Kidney tubule cell (primary cell): ENCODE measurements around the gene ALOX5.
A peak's percentile ranks its signal among the peaks of the same experiment; 100 is the strongest.
"Not testable (repeated sequence)": the region's sequence is repeated elsewhere in the genome, so short reads cannot be mapped to it uniquely, and the experiment has no call there.

ENCODE experiments used
- DNase-seq: peaks from one replicate; pipeline ENCODE4 v3.0.0-alpha.2; 2018; ENCODE audit warnings: low spot score

ALOX5 gene

DNA sequence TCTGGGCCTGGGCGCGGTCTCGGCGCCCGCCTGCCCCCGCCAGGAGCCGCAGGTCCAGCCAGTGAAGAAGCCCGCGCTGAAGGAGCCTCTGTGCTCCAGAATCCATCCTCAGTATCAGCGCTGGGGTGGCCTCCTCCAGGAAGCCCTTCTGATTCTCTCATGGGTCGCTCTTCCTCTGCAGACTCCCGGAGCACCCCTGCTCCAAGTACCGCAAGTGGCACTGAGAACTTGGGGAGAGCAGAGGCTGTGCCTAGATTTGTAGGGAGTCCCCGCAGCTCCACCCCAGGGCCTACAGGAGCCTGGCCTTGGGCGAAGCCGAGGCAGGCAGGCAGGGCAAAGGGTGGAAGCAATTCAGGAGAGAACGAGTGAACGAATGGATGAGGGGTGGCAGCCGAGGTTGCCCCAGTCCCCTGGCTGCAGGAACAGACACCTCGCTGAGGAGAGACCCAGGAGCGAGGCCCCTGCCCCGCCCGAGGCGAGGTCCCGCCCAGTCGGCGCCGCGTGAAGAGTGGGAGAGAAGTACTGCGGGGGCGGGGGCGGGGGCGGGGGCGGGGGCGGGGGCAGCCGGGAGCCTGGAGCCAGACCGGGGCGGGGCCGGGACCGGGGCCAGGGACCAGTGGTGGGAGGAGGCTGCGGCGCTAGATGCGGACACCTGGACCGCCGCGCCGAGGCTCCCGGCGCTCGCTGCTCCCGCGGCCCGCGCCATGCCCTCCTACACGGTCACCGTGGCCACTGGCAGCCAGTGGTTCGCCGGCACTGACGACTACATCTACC is at the start of gene ALOX5:
Gene ALOX5, plus strand, starts transcription at position 641 of the 774 bp plus-strand sequence. Its CDS starts 64 bp downstream, at position 705.
- peak; percentile 31 for DNase-seq

DNA sequence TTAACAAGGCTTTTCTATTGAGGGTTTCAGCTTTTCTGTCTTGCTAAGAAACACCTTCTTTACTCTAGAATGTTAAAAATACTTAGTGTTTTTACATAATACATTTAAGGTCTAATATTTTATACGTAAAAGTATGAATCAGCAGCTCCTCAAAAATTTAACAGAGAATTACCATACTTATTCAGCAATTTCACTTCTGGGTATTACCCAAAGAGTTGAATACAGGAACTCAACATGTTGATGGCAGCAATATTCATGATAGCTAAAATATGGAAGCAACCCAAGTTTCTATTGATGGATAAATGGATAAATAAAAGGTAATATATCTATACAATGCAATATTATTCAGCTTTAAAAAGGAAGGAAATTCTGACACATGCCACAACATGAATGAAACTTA is 48.9 kb upstream of the ALOX5 start:
- DNase-seq: no peak

DNA sequence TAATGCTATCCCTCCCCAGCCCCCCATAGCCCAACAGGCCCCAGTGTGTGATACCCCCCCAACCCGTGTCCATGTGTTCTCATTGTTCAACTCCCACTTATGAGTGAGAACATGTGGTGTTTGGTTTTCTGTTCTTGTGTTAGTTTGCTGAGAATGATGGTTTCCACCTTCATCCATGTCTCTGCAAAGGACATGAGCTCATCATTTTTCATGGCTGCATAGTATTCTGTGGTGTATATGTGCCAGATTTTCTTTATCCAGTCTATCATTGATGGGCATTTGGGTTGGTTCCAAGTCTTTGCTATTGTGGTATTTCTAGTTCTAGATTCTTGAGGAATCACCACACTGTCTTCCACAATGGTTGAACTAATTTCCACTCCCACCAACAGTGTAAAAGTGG is 47.2 kb upstream of the ALOX5 start:
- not testable (repeated sequence) for DNase-seq

DNA sequence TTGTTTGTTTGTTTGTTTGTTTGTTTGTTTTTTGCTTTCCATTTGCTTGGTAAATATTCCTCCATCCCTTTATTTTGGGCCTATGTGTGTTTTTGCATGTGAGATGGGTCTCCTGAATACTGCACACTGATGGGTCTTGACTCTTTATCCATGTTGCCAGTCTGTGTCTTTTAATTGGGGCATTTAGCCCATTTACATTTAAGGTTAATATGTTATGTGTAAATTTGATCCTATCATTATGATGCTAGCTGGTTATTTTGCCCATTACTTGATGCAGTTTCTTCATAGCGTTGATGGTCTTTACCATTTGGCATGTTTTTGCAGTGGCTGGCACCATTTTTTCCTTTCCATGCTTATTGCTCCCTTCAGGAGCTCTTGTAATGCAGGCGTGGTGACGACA is 42.2 kb upstream of the ALOX5 start:
- not testable (repeated sequence) for DNase-seq

DNA sequence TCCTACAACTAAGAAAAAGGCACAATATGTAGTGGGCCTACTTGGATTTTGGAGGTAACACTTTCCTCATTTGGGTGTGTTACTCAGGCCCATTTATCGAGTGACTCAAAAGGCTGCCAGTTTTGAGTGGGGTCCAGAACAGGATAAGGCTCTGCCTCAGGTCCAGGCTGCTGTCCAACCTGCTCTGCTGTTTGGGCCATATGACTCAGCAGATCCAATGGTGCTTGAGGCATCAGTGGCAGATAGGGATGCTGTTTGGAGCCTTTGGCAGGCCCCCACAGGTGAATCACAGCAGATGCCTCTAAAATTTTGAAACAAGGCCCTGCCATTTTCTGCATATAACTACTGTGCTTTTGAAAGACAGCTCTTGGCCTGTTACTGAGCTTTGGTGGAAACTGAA is 34.1 kb upstream of the ALOX5 start:
- DNase-seq: no peak

DNA sequence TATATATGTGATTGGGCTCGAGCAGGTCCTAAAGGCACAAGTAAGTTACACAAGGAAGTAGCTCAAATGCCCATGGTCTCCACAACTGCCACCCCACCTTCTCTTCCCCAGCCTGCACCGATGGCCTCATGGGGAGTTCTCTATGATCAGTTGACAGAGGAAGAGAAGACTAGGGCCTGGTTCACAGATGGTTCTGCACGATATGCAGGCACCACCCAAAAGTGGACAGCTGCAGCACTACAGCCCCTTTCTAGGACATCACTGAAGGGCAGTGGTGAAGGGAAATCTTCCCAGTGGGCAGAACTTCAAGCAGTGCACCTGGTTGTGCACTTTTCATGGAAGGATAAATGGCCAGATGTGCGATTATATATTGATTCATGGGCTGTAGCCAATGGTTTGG is 33.6 kb upstream of the ALOX5 start:
- not testable (repeated sequence) for DNase-seq

DNA sequence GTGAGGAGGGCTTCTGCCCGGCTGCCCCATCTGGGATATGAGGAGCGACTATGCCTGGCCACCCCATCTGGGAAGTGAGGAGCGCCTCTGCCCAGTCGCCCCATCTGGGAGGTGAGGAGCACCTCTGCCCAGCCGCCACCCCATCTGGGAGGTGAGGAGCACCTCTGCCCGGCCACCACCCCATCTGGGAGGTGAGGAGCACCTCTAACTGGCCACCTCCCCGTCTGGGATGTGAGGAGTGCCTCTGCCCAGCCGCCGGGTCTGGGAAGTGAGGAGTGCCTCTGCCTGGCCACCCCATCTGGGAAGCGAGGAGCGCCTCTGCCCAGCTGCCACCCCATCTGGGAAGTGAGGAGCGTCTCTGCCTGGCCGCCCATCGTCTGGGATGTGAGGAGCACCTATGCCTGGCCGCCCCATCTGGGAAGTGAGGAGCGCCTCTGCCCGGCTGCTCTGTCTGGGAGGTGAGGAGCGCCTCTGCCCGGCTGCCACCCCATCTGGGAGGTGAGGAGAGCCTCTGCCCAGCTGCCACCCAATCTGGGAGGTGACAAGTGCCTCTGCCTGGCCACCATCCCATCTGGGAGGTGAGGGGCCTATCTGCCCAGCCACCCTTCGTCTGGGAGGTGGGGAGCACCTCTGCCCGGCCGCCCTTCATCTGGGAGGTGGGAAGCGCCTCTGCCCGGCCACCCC is 27.2 kb upstream of the ALOX5 start:
- not testable (repeated sequence) for DNase-seq

DNA sequence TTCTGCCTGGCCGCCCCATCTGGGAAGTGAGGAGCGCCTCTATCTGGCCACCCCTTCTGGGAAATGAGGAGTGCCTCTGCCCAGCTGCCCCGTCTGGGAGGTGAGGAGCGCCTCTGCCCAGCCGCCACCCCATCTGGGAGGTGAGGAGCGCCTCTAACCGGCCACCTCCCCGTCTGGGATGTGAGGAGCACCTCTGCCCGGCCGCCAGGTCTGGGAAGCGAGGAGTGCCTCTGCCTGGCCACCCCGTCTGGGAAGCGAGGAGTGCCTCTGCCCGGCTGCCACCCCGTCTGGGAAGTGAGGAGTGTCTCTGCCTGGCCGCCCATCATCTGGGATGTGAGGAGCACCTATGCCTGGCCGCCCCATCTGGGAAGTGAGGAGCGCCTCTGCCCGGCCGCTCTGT is 26.6 kb upstream of the ALOX5 start:
- not testable (repeated sequence) for DNase-seq

DNA sequence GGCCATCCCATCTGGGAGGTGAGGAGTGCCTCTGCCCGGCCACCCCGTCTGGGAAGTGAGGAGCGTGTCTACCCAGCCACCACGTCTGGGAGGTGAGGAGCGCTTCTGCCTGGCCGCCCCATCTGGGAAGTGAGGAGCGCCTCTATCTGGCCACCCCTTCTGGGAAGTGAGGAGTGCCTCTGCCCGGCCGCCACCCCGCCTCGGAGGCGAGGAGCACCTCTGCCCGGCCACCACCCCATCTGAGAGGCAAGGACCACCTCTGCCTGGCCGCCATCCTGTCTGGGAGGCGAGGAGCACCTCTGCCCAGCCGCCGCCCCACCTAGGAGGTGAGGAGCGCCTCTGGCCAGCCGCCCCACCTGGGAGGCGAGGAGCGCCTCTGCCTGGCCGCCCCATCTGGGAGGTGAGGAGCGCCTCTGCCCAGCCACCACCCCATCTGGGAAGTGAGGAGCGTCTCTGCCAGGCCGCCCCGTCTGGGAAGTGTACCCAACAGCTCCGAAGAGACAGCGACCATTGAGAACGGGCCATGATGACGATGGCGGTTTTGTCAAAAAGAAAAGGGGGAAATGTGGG is 25.7 kb upstream of the ALOX5 start:
- DNase-seq: not testable (repeated sequence)

DNA sequence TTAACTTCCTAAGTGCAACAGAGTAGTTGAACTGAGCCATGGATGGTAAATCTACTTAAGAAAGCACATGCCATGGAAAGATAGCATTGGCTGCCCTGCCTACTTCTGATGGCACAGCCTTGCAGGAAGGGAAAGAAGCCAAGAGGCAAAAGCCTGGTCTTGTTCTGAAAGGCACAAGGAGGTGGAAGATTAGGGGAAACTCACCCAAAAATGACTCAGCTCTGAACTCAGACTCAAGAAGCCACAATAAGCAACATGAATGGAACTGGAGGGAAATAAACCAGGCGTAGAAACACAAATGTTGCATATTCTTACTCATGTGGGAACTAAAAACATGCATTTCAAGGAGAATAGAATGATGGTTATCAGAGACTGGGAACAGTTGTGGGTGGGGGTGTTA is 20.8 kb upstream of the ALOX5 start:
- peak; percentile 4 for DNase-seq

DNA sequence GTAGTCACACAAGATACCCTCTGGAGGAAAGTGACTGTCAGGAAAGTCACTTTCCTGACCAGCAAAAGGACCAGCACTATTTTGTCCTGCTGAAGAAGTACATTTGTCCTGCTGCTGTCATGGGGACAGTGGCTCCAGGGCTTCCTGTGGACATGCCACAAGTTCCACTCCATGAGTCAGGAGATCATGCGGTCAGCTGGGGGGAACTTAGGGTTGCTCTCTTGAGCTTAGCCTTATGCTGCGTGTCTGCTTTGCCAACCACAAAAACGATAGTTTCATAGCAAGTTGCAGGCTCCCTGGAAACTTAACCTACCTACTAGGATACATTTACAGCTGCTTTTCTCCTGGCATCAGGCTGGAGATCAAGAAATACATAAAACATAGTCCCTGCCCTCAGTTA is 19.8 kb upstream of the ALOX5 start:
- DNase-seq: peak; percentile 40

DNA sequence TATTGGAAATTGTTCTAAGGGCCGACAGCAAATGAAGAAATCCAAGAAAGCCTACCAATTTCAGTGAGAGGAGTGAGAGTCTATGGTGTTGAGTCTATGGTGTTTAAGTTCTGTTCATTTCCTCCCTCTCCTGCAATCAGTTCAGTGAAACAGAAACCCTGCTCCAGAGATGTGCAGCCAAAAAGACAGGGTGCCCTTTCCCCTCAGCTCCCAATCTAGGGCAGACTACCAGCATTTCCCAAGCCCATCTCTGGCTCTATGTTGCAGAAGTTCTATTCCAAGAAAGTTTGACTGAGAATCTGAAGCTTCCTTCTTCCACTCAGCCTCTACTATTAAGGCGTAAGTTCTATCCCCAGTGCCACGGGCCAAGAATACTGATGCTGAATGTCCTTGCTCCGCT is 18.5 kb upstream of the ALOX5 start:
- DNase-seq: no peak

DNA sequence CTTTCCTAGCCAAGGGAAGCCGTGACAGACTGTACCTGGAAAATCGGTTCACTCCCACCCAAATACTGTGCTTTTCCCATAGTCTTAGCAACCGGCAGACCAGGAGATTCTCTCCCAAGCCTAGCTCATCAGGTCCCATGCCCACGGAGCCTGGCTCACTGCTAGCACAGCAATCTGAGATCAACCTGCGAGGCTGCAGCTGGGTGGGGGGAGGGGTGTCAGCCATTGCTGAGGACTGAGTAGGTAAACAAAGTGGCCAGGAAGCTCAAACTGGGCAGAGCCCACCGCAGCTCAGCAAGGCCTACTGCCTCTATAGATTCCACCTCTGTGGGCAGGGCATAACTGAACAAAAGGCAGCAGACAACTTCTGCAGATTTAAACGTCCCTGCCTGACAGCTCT is 15.1 kb upstream of the ALOX5 start:
- not testable (repeated sequence) for DNase-seq

DNA sequence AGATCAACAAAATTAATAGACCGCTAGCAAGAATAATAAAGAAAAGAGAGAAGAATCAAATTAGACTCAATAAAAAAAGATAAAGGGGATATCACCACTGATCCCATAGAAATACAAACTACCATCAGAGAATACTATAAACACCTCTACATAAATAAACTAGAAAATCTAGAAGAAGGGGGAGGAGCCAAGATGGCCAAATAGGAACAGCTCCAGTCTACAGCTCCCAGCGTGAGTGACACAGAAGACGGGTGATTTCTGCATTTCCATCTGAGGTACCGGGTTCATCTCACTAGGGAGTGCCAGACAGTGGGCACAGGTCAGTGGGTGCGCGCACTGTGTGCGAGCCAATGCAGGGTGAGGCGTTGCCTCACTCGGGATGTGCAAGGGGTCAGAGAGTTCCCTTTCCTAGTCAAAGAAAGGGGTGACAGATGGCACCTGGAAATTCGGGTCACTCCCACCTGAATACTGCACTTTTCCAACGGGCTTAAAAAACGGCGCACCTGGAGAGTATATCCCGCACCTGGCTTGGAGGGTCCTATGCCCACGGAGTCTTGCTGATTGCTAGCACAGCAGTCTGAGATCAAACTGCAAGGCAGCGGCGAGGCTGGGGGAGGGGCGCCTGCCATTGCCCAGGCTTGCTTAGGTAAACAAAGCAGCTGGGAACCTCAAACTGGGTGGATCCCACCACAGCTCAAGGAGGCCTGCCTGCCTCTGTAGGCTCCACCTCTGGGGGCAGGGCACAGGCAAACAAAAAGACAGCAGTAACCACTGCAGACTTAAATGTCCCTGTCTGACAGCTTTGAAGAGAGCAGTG is 11.8 kb upstream of the ALOX5 start:
- DNase-seq: not testable (repeated sequence)

DNA sequence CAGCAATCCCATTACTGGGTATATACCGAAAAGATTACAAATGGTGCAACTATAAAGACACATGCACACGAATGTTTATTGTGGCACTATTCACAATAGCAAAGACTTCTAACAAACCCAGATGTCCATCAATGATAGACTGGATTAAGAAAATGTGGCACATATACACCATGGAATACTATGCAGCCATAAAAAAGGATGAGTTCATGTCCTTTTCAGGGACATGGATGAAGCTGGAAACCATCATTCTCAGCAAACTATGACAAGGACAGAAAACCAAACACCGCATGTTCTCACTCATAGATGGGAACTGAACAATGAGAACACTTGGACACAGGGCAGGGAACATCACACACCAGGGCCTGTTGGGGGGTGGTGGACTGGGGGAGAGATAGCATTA is 6.4 kb upstream of the ALOX5 start:
- DNase-seq: not testable (repeated sequence)

DNA sequence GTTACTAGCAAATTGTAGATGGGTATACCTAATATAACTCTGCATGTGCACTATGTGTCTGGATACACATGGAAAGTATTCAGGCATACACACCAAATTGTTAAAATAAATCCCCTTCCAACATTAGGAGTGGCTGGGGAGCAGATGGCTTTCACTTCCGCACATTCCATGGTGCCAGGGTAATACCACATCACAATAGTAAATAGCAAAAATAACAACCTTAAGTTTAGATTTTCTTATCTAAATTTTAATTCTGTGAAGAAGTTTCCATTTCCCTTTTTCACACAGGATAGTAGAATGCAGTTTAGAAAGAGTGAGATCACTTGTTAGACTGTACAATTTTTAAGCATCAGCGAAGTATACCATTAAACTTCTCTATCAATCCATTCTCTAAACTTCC is 5.8 kb upstream of the ALOX5 start:
- no peak for DNase-seq

DNA sequence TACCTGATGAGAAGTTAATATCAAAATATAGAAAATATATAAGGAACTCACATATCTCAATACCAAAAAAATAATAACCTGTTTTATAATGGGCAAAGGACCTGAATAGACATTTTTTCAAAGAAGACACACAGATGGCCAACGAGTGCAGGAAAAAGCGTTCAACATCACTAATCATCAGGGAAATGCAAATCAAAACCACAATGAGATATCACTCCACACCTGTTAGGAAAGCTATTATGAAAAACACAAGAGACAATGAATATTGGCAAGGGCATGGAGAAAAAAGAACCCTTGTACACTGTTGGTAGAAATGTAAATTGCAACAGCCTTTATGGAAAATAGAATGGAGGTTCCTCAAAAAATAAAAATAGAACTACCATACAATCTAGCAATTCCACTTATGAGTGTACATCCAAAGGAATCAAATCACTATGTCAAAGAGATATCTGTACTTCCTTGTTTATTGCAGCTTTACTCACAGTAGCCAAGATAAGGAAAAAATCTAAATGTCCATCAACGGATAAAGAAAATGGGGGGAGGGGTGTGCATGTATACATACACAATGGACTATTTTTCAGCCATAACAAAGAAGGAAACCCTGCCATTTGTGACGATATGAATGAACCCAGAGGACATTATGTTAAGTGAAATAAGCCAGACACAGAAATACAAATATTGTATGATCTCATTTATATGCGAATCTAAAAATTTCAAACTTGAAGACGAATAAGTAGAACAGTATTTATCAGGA is 3.6 kb upstream of the ALOX5 start:
- DNase-seq: no peak

DNA sequence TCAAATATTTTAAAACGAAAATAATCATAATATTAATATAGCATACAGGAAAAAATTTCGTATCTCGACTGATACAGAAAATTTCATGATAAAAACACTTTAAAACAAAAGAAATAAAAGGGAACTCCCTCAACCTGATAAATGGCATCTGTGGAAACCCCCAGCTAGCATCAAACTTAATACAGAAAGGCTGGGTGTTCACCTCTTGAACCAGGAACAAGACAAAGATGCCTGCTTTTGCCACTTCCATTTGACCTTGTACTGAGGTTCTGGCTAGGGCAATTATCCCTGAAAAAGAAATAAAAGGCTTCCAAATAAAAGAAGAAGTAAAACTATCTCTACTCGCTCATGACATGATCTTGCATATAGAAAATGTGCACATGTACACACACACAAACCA is 2.5 kb upstream of the ALOX5 start:
- no peak for DNase-seq

DNA sequence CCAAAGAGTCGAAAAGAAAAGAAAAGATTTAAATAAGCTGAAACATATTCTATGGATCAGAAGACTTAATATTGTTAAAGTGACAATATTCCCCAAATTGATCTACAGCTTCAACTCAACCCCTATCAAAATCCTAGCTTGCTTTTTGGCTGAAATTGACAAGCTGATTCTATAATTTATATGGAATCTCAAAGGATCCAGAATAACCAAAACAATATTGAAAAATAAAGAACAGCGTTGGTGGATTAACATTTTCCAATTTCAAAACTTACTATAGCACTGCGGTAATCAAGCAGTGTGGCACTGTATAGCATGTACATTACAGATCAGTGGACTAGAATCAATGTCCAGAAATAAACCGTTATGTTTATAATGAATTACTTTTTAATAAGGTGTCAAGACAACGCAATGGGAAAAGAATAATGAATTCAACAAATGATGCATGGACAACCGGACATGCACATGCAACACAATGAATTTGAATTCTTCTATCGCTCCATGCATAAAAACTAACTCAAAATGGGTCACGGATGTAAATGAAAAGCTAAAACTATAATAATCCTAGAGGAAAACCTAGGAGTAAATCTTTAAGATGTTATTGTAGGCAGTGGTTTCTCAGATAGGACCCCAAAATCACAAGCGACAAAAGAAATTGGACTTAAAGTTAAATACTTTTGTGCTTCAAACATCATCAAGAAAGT is 1.6 kb upstream of the ALOX5 start:
- DNase-seq: no peak

DNA sequence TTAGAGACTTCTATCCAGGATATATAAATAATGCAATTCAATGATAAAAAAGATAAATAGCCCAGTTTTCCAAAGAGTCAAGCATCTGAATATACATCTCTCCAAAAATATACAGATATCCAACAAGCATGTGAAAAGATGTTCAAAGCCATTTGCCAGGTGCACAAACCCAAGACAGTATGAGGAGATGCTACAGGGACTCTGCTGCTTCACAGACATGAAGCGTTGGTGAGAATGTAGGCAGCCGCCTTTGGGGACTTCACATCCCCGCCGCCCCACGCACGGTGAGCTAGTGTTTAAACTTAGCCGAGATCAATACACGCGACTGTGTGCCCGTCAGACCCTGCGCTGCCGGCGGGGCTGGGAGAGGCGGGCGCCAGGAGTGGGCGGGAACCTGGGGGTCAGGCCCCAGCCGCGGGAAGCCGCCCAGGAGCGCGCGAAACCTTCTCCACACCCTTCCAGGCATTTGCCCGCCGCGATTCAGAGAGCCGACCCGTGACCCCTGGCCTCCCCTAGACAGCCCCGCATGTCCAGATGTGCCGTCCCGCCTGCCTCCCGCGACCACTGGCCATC is 927 bp upstream of the ALOX5 start:
- no peak for DNase-seq
